Endothelial cell (in vitro differentiated cells): Measurements from ENCODE around the gene CSF1R. TPM values are rescaled to one million over a fixed set of nuclear protein-coding genes. Genes with fewer than 3 reads are reported as not detected.

ENCODE experiments used
- DNase-seq: peaks from one replicate; pipeline ENCODE4 v3.0.0; 2021; ENCODE audit warnings: low spot score
- H3K27ac Mint-ChIP-seq: one replicate; pipeline ENCODE4 v1.8.0; 2021; ENCODE audit warnings: mixed read lengths, inconsistent platforms; ENCODE audit not compliant: unreplicated experiment
- H3K27me3 Mint-ChIP-seq: one replicate; pipeline ENCODE4 v1.8.0; 2021; ENCODE audit warnings: mild to moderate bottlenecking, moderate library complexity, mixed read lengths, inconsistent platforms; ENCODE audit not compliant: unreplicated experiment
- H3K36me3 Mint-ChIP-seq: one replicate; pipeline ENCODE4 v1.8.0; 2021; ENCODE audit warnings: mild to moderate bottlenecking, low read depth, mixed read lengths, inconsistent platforms; ENCODE audit not compliant: unreplicated experiment
- H3K4me1 Mint-ChIP-seq: one replicate; pipeline ENCODE4 v1.8.0; 2021; ENCODE audit warnings: mild to moderate bottlenecking, mixed read lengths, inconsistent platforms; ENCODE audit not compliant: unreplicated experiment
- H3K4me3 Mint-ChIP-seq: one replicate; pipeline ENCODE4 v1.8.0; 2021; ENCODE audit warnings: mild to moderate bottlenecking, mixed read lengths, inconsistent platforms; ENCODE audit not compliant: unreplicated experiment
- H3K9me3 Mint-ChIP-seq: one replicate; pipeline ENCODE4 v1.8.0; 2021; ENCODE audit warnings: mixed read lengths, inconsistent platforms; ENCODE audit not compliant: unreplicated experiment
- total RNA-seq: library from RNA; stranded (reverse); fragmentation: NEBNext Ultra II Directional; extraction: Animal tissue kit (Norgen Biotek cat#: 25700); gene quantifications from one replicate; pipeline ENCODE4 v1.2.1, GENCODE V29; 2021; ENCODE audit not compliant: unreplicated experiment
- TF ChIP-seq, protein P1 (sequence below): fragments of 200-600 bp; sonication (generic); IDR thresholded peaks from one replicate; pipeline ENCODE4 v1.5.0; 2021; ENCODE audit warnings: antibody characterized with exemption; ENCODE audit not compliant: unreplicated experiment

CSF1R gene
- total RNA-seq, 1 donor from 2014 or later, result 2.7 TPM

DNA sequence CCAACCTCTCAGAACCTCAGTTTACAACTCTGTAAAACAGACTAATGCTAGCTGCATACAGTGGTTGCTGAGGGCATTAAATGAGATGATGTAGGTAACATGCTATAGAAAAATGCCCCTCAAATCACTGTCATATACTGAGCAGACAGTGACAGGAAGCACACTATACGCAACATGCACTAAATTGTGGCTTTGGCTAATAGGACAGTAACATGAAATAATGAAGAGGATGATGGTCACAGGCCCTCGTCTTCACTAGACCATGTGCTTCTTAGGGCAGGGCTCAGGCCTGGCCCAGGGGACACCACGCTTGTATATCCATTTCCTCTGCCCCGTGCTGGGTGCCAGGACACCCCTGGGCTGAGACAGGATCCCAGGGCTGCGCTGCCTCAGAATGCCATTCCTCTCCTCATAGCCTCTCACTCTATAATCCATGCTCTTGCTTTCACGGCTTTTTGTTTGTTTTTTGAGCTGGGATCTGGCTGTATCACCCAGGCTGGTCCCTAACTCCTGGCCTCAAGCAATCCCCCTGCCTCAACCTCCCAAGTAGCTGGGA lies 18.9 kb downstream of the CSF1R start:
- H3K27ac Mint-ChIP-seq, result no peak overlapping the region

DNA sequence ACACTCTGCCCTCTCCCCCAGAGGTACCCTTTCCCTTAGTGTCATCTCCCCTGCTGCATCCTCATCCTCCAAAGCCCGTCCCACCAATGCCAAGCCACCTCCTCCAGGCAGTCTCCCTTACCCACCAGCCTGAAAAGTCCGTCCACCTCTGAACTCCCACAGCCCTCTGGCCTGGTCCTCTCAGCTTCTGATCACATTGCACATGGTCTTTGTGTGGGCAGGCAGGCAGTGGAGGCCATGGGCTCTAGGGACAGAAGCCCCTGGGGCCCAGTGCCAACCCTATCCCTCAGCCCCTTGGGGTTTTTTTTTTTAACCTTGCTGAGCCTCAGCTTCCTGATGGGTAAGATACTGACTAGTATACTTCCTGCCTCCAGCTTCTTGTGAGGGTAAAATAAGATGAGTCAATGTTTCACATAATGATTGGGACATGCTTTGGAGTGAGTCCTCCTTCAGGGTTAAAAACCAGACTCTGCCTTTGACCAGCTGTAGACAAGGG lies 19.4 kb downstream of the CSF1R start:
- Mint-ChIP-seq H3K9me3 (no peaks in the 10 kb centered on the region), H3K4me1 (peaks cover 18% of the 10 kb centered on the region), H3K4me3 (no peak overlapping the region), H3K27ac (no peak overlapping the region), H3K27me3 (peaks cover 3% of the 10 kb centered on the region), H3K36me3 (no peaks in the 10 kb centered on the region)
- DNase-seq, result no peak
- TF ChIP-seq, protein P1, sequence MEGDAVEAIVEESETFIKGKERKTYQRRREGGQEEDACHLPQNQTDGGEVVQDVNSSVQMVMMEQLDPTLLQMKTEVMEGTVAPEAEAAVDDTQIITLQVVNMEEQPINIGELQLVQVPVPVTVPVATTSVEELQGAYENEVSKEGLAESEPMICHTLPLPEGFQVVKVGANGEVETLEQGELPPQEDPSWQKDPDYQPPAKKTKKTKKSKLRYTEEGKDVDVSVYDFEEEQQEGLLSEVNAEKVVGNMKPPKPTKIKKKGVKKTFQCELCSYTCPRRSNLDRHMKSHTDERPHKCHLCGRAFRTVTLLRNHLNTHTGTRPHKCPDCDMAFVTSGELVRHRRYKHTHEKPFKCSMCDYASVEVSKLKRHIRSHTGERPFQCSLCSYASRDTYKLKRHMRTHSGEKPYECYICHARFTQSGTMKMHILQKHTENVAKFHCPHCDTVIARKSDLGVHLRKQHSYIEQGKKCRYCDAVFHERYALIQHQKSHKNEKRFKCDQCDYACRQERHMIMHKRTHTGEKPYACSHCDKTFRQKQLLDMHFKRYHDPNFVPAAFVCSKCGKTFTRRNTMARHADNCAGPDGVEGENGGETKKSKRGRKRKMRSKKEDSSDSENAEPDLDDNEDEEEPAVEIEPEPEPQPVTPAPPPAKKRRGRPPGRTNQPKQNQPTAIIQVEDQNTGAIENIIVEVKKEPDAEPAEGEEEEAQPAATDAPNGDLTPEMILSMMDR, result no peak

More for the DNA sequence above, 18.9 kb downstream of the CSF1R start:
- H3K27me3 Mint-ChIP-seq, result peaks cover 2% of the 10 kb centered on the region
- TF ChIP-seq, protein P1, result no peak
- no peak for DNase-seq
- H3K36me3 Mint-ChIP-seq, result no peaks in the 10 kb centered on the region
- no peaks in the 10 kb centered on the region for H3K9me3 Mint-ChIP-seq
- no peak overlapping the region for H3K4me3 Mint-ChIP-seq
- peaks cover 15% of the 10 kb centered on the region for H3K4me1 Mint-ChIP-seq

DNA sequence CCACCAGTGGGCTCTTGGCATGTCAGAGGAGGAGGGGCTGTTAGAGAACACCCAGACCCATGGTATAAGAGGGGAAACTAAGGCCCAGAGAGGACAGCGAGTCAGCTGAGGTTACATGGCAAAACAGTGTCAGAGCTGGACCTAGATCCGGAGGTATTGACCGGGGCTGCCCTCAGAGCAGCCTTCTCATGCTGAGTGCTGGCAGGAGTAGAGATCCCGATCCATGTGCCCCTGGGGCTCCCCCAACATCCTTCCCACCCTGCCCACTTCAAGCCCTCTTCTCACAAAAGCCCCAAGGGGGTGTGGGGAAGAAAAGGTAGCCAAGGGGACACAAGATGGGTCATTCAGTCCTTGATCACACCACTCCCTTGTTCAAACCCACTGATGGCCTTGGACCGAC lies 19.9 kb downstream of the CSF1R start:
- no peaks in the 10 kb centered on the region for H3K36me3 Mint-ChIP-seq

DNA sequence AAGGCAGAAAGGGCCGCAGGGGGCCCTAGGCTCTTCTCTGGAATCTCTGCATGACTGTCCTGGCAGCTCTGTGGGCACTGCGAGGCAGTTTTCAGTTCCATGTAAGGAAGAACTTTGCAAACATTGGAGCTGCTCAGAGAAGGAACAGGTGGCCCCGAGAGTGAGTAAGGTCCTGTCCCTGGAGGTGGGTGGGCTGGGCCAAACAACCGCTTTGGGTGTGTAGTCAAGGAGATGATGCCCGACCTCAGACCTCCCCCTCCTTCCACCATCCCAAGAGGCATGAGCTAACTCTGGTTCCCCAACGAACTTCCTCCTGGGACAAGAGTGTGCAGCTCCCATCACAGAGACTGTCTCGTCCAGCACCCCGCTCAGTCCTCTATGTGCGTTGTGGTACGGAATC lies 20.5 kb downstream of the CSF1R start:
- Mint-ChIP-seq H3K27ac (no peak overlapping the region), H3K4me1 (peaks cover 14% of the 10 kb centered on the region), H3K27me3 (peaks cover 5% of the 10 kb centered on the region), H3K9me3 (no peaks in the 10 kb centered on the region), H3K4me3 (no peak overlapping the region), H3K36me3 (no peaks in the 10 kb centered on the region)
- DNase-seq, result no peak
- TF ChIP-seq, protein P1, result no peak

More for the DNA sequence above, 19.9 kb downstream of the CSF1R start:
- no peaks in the 10 kb centered on the region for H3K9me3 Mint-ChIP-seq
- H3K4me1 Mint-ChIP-seq, result peaks cover 14% of the 10 kb centered on the region
- no peak for DNase-seq
- TF ChIP-seq, protein P1, result no peak
- no peak overlapping the region for H3K27ac Mint-ChIP-seq
- no peak overlapping the region for H3K4me3 Mint-ChIP-seq
- H3K27me3 Mint-ChIP-seq, result peaks cover 5% of the 10 kb centered on the region

- TF ChIP-seq, protein P1, result no peak
- Mint-ChIP-seq H3K4me1 (peaks cover 14% of the 10 kb centered on the region), H3K4me3 (no peak overlapping the region), H3K36me3 (no peaks in the 10 kb centered on the region), H3K27ac (no peak overlapping the region), H3K9me3 (no peaks in the 10 kb centered on the region), H3K27me3 (peaks cover 5% of the 10 kb centered on the region)
- DNase-seq, result no peak
Observed at GRCh38 chr5:150065346-150065745, 21.0 kb downstream of the CSF1R start.
